Common myeloid progenitor, CD34-positive (primary cell): Measurements from ENCODE around the gene COG5.

Experiments
- CTCF ChIA-PET: fragments of 350-600 bp; sonication (Branson Sonifier 250); formaldehyde crosslinking; loops from one replicate; lab custom pipeline; 2021; ENCODE audit warnings: antibody characterized with exemption; lab: Charles Lee
- POLR2A ChIA-PET: fragments of 350-600 bp; sonication (Branson Sonifier 250); formaldehyde crosslinking; loops from one replicate; lab custom pipeline; 2021; ENCODE audit warnings: antibody characterized with exemption; lab: Charles Lee
- DNase-seq, 3 donors: peaks; one replicate each; pipeline versions ENCODE4 v3.0.0 to v3.0.0-alpha.2; 2013
- H3K27ac ChIP-seq, 2 experiments: 1 replicate in 1 of 2; 2 replicates in 1 of 2; pipeline ENCODE4 v1.7.0; 2013; ENCODE audit warnings: inconsistent platforms in 2 of 2, low read length in 2 of 2, mild to moderate bottlenecking in 2 of 2, low read depth in 1 of 2, moderate library complexity in 1 of 2; ENCODE audit not compliant: severe bottlenecking in 2 of 2, insufficient read depth in 1 of 2, poor library complexity in 1 of 2
- H3K27me3 ChIP-seq, 5 experiments: replicated peaks in 2 of 5; 1 replicate in 3 of 5; 2 replicates in 2 of 5; pipeline versions ENCODE4 v1.6.1 to v1.7.0; 2013; ENCODE audit warnings: low read length in 4 of 5, mild to moderate bottlenecking in 2 of 5, moderate library complexity in 2 of 5, inconsistent platforms in 1 of 5; ENCODE audit not compliant: insufficient read depth in 5 of 5, control insufficient read depth in 4 of 5
- H3K36me3 ChIP-seq, 4 experiments: 1 replicate in 2 of 4; 2 replicates in 2 of 4; pipeline versions ENCODE4 v1.6.1 to v1.7.0; 2013; ENCODE audit warnings: low read length in 3 of 4, control low read depth in 1 of 4, mild to moderate bottlenecking in 1 of 4; ENCODE audit not compliant: control insufficient read depth in 4 of 4, insufficient read depth in 4 of 4
- H3K4me1 ChIP-seq, 4 experiments: 1 replicate in 3 of 4; 2 replicates in 1 of 4; pipeline versions ENCODE4 v1.6.1 to v1.7.1; 2013; ENCODE audit warnings: low read length in 3 of 4, mild to moderate bottlenecking in 3 of 4, control low read depth in 1 of 4, inconsistent platforms in 1 of 4, moderate library complexity in 1 of 4; ENCODE audit not compliant: control insufficient read depth in 4 of 4, insufficient read depth in 4 of 4; ENCODE audit errors: control extremely low read depth in 1 of 4
- H3K4me3 ChIP-seq, 7 experiments: 1 replicate in 4 of 7; 2 replicates in 3 of 7; pipeline versions ENCODE4 v1.5.1 to v1.7.0; 2013; ENCODE audit warnings: mild to moderate bottlenecking in 7 of 7, low read length in 6 of 7, moderate library complexity in 6 of 7, inconsistent platforms in 2 of 7, low read depth in 2 of 7, control low read depth in 1 of 7; ENCODE audit not compliant: insufficient read depth in 4 of 7, control insufficient read depth in 1 of 7; ENCODE audit errors: extremely low read depth in 1 of 7
- H3K9me3 ChIP-seq, 5 experiments: 1 replicate in 4 of 5; 2 replicates in 1 of 5; pipeline versions ENCODE4 v1.6.1 to v1.7.1; 2013; ENCODE audit warnings: low read length in 4 of 5, mild to moderate bottlenecking in 2 of 5, inconsistent platforms in 1 of 5, low read depth in 1 of 5, moderate library complexity in 1 of 5; ENCODE audit not compliant: control insufficient read depth in 4 of 5, insufficient read depth in 2 of 5; ENCODE audit errors: control extremely low read depth in 1 of 5
- WGBS: methylation state at CpG from one replicate; pipeline ENCODE4 v1.1.5; 2013; ENCODE audit not compliant: insufficient coverage; 5-methylcytosine and 5-hydroxymethylcytosine counted together

COG5 gene

GRCh38 chr7:107355616-107356015, 208.1 kb downstream of the COG5 start:
- ChIA-PET POLR2A (interaction anchor here (0.6 kb wide), 1 partner anchor 17 kb away, joined by 3 read pairs; no protein-coding TSS in a partner anchor), CTCF (no interaction called here)
- no CpG with 5 or more reads among the region's 2 CpGs for WGBS
- no peak overlapping the region for H3K4me3 ChIP-seq
- H3K27me3 ChIP-seq, result no peaks in the 10 kb centered on the region
- no peak overlapping the region for H3K27ac ChIP-seq
- H3K36me3 ChIP-seq, result peaks cover 10 to 24% (median 16%) of the 10 kb centered on the region in 4 experiments
- H3K9me3 ChIP-seq, result peaks cover 0 to 17% (median 14%) of the 10 kb centered on the region in 5 experiments
- DNase-seq, result no peak
- no peaks in the 10 kb centered on the region for H3K4me1 ChIP-seq

GRCh38 chr7:107354640-107355039, 209.1 kb downstream of the COG5 start:
- H3K27me3 ChIP-seq, result no peaks in the 10 kb centered on the region
- DNase-seq, result no peak
- peaks cover 0 to 7% (median 4%) of the 10 kb centered on the region in 5 experiments for H3K9me3 ChIP-seq
- H3K4me1 ChIP-seq, result no peaks in the 10 kb centered on the region
- ChIA-PET POLR2A (no interaction called here), CTCF (no interaction called here)
- no CpG with 5 or more reads among the region's 3 CpGs for WGBS
- H3K36me3 ChIP-seq, result peaks cover 4 to 15% (median 7%) of the 10 kb centered on the region in 4 experiments
- H3K27ac ChIP-seq, result no peak overlapping the region
- H3K4me3 ChIP-seq, result no peak overlapping the region

GRCh38 chr7:107353701-107354100, 210.0 kb downstream of the COG5 start:
- Histone ChIP-seq H3K27ac (no peak overlapping the region), H3K4me3 (no peak overlapping the region), H3K27me3 (no peaks in the 10 kb centered on the region), H3K9me3 (no peaks in the 10 kb centered on the region), H3K36me3 (peaks cover 0 to 6% (median 0%) of the 10 kb centered on the region in 4 experiments), H3K4me1 (no peaks in the 10 kb centered on the region)
- DNase-seq, result no peak
- CTCF ChIA-PET, result interaction anchor here (0.9 kb wide), 1 partner anchor 9 kb away, joined by 3 read pairs; no protein-coding TSS in a partner anchor
- POLR2A ChIA-PET, result no interaction called here

GRCh38 chr7:107345898-107346297, 217.8 kb downstream of the COG5 start:
- H3K36me3 ChIP-seq, result peaks cover 0 to 8% (median 2%) of the 10 kb centered on the region in 4 experiments
- CTCF ChIA-PET, result no interaction called here
- no peak for DNase-seq

GRCh38 chr7:107344799-107345198, 218.9 kb downstream of the COG5 start:
- no peak overlapping the region for H3K27ac ChIP-seq
- peaks cover 0 to 8% (median 2%) of the 10 kb centered on the region in 4 experiments for H3K36me3 ChIP-seq
- CTCF ChIA-PET, result interaction anchor here (1.0 kb wide), 1 partner anchor 9 kb away, joined by 3 read pairs; no protein-coding TSS in a partner anchor
- H3K9me3 ChIP-seq, result peaks cover 2 to 18% (median 5%) of the 10 kb centered on the region in 5 experiments
- 100% methylated on average over 3 of the region's 5 CpGs for WGBS
- no peak overlapping the region for H3K4me3 ChIP-seq
- POLR2A ChIA-PET, result no interaction called here
- H3K4me1 ChIP-seq, result no peaks in the 10 kb centered on the region
- no peaks in the 10 kb centered on the region for H3K27me3 ChIP-seq
- no peak for DNase-seq

More at GRCh38 chr7:107345898-107346297, 217.8 kb downstream of the COG5 start:
- Histone ChIP-seq H3K4me1 (no peaks in the 10 kb centered on the region), H3K27me3 (no peaks in the 10 kb centered on the region), H3K4me3 (no peak overlapping the region), H3K9me3 (peaks cover 2 to 18% (median 5%) of the 10 kb centered on the region in 5 experiments), H3K27ac (no peak overlapping the region)
- WGBS, result no CpG with 5 or more reads among the region's 1 CpG
- POLR2A ChIA-PET, result no interaction called here

- H3K27ac ChIP-seq, result no peak overlapping the region
- CTCF ChIA-PET, result interaction anchor here (1.0 kb wide), 1 partner anchor 9 kb away, joined by 3 read pairs; no protein-coding TSS in a partner anchor
These were observed 219.4 kb downstream of the COG5 start for GRCh38 chr7:107344286-107344685.

GRCh38 chr7:107338080-107338479, 225.6 kb downstream of the COG5 start:
- Histone ChIP-seq H3K27me3 (no peaks in the 10 kb centered on the region), H3K4me3 (no peak overlapping the region), H3K36me3 (peaks cover 0 to 4% (median 0%) of the 10 kb centered on the region in 4 experiments), H3K27ac (no peak overlapping the region), H3K4me1 (peaks cover 0 to 8% (median 4%) of the 10 kb centered on the region in 4 experiments), H3K9me3 (peaks cover 2 to 13% (median 4%) of the 10 kb centered on the region in 5 experiments)
- no peak for DNase-seq
- CTCF ChIA-PET, result interaction anchor here (1.2 kb wide), 1 partner anchor 8 kb away, joined by 3 read pairs; no protein-coding TSS in a partner anchor
- WGBS, result no CpG with 5 or more reads among the region's 1 CpG
- POLR2A ChIA-PET, result no interaction called here

More at GRCh38 chr7:107344286-107344685, 219.4 kb downstream of the COG5 start:
- Histone ChIP-seq H3K36me3 (peaks cover 0 to 8% (median 2%) of the 10 kb centered on the region in 4 experiments), H3K4me3 (no peak overlapping the region), H3K27me3 (no peaks in the 10 kb centered on the region), H3K9me3 (peaks cover 2 to 18% (median 5%) of the 10 kb centered on the region in 5 experiments), H3K4me1 (no peaks in the 10 kb centered on the region)
- DNase-seq, result no peak
- 100% methylated on average over 3 of the region's 4 CpGs for WGBS
- POLR2A ChIA-PET, result interaction anchor here (0.8 kb wide), 1 partner anchor 10 kb away, joined by 4 read pairs; no protein-coding TSS in a partner anchor
